HG03565 (cell line): ENCODE data around the gene KIAA1614.
A peak's percentile ranks its signal among the peaks of the same experiment; 100 is the strongest.

Experiments used
- ATAC-seq: cut with Tn5 transposase; IDR thresholded peaks from one replicate; pipeline ENCODE4 v1.9.1; 2021; ENCODE audit warnings: mild to moderate bottlenecking, moderate library complexity; ENCODE audit not compliant: unreplicated experiment

KIAA1614 gene

DNA sequence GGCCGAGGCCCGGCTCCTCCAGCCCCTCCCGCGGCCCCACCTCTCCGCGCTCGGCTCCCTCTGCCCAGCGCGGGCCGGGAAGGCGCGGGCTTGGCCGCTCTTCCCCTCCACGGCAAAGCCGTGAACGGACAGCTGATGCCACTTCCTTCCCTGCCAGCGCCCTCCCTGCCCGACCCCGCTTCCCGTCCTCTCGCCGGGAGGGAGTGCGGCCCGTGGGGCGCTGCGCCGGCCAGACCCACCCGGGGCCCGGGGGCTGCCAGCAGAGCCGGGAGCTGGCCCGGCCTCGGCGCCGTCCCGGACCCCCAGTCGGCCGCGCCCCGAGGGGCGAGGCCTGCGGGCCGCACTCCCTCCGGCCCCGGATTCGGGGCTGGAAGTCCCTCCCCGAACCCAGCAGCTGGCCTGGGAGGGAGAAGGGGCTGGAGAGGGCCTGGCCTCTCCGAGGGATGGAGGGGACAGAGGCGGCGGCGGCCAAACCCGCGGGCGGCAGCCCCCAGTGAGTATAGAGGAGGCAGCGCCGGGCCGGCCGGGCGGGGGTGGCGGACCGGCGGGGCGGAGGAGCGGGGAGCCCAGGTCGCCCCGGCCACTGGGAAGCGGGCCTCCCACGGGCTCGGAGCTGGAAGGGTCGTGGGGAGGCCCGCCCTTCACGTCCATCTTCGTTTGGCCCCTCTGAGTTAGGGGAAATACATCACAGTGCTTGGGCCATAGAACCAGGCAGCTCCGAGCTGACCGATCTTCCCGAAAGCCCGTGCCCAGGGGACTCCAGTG is at the start of gene KIAA1614:
Gene KIAA1614, plus strand, starts transcription at position 97 of the 765 bp plus-strand sequence. Its CDS starts 347 bp downstream, at position 444.
- ATAC-seq, result no peak

DNA sequence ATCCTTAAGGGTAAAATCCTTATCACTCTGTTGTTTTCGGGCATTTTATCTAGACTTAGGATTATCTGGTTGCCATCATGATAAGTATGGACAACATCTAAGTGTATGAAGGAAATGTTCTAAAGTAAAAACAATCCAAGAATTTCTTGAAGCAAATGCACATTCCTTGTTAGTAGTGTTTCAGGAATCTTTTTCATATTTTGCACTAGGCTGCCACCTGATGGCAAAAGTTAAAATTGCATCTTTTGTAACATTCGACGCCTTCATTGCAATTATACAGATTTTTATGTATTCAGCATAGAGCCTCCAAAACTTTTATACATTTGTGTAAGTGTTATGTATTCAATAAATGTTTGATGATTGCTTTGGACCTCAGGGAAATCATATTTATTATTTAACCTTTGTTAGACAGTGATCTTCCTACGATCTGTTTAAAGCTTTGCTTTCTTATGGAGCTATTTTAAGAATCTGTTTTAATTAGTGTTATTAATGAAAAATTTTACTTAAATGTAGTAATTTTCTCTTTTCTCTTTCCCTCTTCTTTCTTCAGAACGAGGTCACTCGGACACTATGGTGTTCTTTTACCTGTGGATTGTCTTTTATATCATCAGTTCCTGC is 49.4 kb upstream of the KIAA1614 start:
- no peak for ATAC-seq

- no peak for ATAC-seq
Measured at GRCh38 chr1:180881806-180882509, 30.7 kb upstream of the KIAA1614 start.

- ATAC-seq, result no peak
Measured at GRCh38 chr1:180884588-180885300, 28.0 kb upstream of the KIAA1614 start.

DNA sequence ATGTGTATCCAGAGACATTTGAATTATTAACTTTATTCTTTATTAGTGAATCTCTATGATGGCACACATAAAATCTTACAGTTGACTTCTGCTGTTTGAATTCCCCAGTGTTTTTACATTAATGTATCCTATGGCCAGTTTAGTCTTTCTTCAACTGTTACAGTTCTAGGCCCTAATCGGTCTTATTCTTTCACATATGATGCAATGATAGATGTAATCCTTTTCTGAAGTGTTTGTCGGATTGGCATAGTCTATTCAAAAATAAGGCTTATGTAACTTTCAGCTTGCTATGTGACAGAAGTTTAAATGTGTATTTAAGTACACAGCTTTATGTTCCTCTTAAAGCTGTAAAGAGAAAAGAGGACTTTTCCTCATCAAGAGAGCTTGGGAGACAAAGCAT is 26.4 kb upstream of the KIAA1614 start:
- ATAC-seq, result no peak

DNA sequence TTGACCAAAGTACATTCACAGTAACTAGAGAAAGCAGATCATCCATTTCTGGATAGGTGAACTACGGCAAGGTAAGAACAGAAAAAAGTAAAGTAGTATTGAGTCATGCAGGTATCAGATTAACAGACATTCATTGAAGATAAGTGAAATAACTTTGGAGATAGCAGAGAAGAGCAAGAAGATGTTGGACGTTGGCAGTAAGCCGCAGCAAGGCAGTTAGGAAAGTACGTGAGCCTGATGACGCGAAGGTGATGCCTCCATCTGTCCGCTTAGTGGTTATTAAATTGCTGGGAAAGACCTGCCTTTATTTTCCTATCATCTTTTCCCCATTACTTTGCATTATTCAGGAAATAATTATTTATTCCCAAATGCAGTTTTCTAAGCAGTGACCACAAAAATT is 24.9 kb upstream of the KIAA1614 start:
- no peak for ATAC-seq

- peak; percentile 65 for ATAC-seq
Measured at GRCh38 chr1:180888870-180889269, 23.8 kb upstream of the KIAA1614 start.

DNA sequence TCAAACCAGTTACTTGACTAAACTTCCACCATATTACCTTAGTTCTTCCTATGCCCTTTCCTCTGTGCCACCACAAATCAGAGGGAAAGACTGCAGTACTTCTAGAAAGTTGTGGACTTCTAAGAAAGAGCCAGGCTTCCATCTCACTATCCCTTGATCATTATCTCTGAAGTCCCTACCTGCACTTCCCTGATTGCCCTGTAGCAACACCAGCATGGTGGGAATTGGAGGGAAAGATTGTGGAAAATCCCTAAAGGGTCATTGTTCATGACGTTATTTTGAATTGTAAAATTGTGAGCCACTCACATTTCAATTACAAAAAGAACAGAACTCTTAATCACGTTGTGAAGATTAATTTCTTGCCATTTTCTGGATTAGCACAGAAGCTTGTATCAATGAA is 23.4 kb upstream of the KIAA1614 start:
- ATAC-seq, result no peak

GRCh38 chr1:180892272-180892671 is 20.4 kb upstream of the KIAA1614 start:
- no peak for ATAC-seq

DNA sequence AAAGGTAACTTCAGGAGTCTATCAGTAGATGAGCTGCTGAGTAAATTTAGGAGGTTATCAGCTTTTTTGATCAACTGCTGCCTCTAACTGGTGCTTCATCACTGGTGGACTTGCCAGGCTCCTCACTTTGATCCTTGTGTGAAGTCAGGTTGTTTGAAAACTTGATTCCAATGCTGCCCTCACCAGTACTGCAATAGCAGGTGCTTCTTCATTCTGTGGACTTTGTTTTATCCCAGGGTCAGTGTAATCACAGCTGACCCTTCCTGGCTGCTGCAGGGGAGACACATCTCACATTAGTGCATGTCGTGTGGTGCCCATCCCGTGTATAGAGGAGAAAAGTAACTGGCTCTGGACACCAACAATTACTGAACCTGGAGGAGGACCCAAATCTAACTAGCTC is 20.0 kb upstream of the KIAA1614 start:
- no peak for ATAC-seq

- ATAC-seq, result no peak
Measured at GRCh38 chr1:180893614-180894013, 19.1 kb upstream of the KIAA1614 start.

- no peak for ATAC-seq
Measured at GRCh38 chr1:180896161-180896560, 16.5 kb upstream of the KIAA1614 start.

DNA sequence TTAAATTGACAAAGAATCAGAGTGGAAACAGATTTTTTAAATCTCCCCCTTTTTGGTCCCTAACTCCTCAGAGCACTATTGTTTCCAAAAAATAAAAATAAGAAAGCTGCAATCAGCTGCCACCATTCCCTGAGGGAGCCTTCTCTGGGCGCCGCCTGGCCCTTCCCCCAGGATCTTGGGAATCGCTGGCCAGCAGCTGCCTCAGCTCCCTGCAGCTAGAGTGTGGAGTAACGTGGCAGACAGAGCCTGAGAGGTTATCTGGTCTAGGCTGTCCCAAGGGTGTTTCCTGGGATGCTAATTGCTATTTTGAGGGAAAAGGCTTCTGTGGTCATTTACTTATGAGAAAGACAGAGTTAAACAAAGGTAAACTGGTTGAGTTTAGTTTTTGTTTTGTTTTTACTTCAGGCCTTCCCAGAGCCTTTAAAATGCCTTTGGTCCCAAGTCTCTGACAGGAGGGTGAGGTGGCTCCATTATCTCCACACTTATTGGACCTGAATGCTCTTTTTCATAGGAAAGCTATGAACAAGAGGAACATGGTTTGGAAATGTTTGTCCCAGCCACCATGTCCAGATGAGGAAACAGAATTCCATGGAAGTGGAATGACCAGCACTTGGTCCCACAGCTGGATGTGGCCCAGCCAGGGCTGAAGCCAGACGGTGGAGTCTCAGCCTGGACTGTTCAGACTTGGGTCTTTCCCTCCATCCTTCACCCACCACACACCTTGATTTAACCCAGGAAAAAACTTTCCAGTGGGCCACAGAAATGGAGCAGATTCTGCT is 14.1 kb upstream of the KIAA1614 start:
- no peak for ATAC-seq

GRCh38 chr1:180899262-180899661 is 13.4 kb upstream of the KIAA1614 start:
- no peak for ATAC-seq

DNA sequence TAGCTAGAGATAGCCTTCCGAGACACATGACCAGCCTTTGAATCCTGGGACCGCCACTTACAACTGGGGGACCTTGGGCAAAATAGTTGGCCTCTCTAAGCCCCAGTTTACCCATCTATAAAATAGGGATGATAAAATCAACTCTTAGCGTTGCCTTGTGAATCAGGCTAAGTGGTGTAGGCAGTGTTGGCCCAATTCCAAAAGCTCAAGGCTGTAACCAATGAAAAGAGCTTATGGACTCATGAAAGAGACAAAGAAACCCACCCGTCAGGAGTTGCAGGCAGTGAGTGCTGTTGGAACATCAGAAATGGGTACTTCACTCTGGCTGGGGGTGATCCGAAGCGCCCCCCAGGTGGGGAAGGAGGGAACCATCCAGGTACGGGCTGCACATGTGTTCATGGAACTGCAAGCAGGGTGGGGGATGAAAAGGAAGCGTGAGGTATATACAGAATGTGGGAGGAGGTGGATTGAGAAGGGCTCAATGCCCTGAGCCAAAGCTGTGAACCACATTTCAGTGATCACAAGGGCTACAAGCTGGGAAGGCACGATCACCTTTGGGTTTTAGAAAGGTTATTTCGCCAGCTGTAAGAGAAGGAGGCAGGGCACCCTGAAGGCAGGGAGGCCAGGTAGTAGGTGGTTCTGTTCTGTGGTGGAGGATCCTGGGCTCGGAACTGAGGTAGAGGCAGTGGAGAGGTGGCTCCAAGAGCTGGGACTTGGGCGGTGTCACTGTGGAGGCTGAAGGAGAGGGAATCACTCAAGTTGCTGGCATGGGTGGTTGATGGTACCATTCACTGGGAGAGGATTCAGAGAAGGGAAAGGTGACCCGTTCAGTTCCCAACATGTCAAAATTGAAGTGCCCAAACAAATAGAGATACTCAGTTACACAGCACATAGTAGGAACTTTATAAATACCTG is 11.4 kb upstream of the KIAA1614 start:
- ATAC-seq, result no peak

DNA sequence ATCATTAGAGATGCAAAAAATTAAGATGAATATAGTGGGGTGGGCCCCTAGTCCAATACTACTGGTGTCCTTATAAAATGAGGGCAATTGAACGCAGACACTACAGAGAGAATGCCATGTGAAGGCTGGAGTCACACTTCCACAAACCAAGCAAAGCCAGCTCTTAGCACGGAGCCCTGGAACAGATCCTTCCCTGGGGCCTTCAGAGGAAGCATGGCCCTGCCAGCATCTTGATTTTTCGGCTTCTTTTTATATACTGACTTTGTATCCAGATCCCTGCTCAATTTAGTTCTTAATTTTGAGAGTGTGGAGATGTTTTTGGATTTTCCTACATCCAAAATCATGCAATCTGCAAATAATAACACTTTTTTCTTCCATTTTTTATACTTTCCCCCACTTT is 10.2 kb upstream of the KIAA1614 start:
- no peak for ATAC-seq

GRCh38 chr1:180905927-180906326 is 6.8 kb upstream of the KIAA1614 start:
- no peak for ATAC-seq

- ATAC-seq, result no peak
Measured at GRCh38 chr1:180906511-180906910, 6.2 kb upstream of the KIAA1614 start.

- ATAC-seq, result no peak
Measured at GRCh38 chr1:180907313-180908055, 5.2 kb upstream of the KIAA1614 start.
